22Rv1 (cell line): ENCODE results near the gene ANKS1A.

Source experiments
- H3K27ac ChIP-seq: fragments of 450-650 bp; 2 replicates; pipeline ENCODE4 v1.5.1; 2017
- ZFX ChIP-seq: fragments of 450-650 bp; IDR thresholded peaks from 2 replicates; pipeline ENCODE4 v1.6.1; 2017; ENCODE audit warnings: antibody characterized with exemption, borderline replicate concordance
- TF ChIP-seq, protein P1 (sequence below): fragments of 450-650 bp; IDR thresholded peaks from 2 replicates; pipeline ENCODE4 v1.5.1; 2017; ENCODE audit warnings: mild to moderate bottlenecking

The ANKS1A gene

DNA sequence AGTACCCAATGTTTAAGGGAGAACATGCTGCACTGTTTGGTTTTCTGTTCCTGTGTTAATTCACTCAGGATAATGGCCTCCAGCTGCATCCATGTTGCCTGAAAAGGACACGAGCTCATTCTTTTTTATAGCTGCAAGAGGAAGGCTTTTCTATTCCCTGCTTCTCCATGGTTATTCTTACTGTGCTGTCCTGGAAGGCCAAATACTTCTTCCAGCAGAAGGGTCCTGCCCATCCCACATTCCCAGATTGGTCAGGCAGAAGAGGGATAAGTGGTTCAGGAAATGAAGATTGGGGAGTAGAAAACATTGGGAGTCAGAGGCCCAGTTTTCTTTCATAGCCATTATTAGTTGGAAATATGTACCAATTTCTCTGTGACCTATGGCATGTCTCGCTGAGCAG is 129.7 kb downstream of the ANKS1A start:
- TF ChIP-seq, protein P1, sequence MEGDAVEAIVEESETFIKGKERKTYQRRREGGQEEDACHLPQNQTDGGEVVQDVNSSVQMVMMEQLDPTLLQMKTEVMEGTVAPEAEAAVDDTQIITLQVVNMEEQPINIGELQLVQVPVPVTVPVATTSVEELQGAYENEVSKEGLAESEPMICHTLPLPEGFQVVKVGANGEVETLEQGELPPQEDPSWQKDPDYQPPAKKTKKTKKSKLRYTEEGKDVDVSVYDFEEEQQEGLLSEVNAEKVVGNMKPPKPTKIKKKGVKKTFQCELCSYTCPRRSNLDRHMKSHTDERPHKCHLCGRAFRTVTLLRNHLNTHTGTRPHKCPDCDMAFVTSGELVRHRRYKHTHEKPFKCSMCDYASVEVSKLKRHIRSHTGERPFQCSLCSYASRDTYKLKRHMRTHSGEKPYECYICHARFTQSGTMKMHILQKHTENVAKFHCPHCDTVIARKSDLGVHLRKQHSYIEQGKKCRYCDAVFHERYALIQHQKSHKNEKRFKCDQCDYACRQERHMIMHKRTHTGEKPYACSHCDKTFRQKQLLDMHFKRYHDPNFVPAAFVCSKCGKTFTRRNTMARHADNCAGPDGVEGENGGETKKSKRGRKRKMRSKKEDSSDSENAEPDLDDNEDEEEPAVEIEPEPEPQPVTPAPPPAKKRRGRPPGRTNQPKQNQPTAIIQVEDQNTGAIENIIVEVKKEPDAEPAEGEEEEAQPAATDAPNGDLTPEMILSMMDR = no peak
- no peak for TF ChIP-seq ZFX
- H3K27ac ChIP-seq = no peak overlapping the region

DNA sequence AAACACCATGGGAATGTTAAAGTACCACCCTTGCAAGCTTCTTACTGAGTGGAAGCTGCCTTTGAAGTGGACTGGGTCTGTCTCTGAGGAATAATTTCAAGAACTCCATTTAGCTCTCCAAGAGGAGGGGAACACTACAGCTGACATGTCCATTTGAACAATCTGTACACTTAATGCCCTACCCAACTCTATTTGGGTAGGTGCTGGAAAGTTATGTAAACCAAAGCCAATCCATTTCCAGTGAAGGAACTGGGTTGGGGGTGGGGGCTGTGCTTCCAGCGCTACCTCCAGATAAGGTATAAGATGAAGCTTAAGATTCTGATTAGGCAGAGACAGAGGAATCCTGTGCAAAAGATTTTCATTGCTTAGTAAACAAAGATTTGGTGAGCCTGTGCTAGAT is 130.1 kb downstream of the ANKS1A start:
- TF ChIP-seq, protein P1 = no peak
- TF ChIP-seq ZFX = no peak

DNA sequence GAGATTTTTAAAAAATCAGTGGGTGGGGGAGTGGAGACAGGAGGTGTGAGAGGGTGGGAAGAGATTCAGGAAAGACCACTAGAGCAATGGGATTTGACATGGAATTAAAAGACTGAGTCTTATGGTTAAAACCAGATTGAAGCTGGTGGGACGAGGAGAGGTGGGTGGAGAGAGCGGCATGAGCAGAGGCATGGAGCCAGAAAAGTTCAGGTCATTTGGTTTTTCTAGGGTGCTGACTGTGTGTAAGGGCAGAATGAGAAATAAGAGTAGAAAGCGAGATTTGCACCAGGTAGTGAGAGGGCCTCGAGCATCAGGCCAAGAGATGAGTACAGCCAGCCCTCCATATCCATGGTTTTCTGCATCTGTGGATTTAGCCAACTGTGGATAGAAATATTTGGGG is 130.8 kb downstream of the ANKS1A start:
- H3K27ac ChIP-seq = no peak overlapping the region
- no peak for TF ChIP-seq ZFX
- TF ChIP-seq, protein P1 = no peak

More for the DNA sequence above, 130.1 kb downstream of the ANKS1A start:
- H3K27ac ChIP-seq = no peak overlapping the region

DNA sequence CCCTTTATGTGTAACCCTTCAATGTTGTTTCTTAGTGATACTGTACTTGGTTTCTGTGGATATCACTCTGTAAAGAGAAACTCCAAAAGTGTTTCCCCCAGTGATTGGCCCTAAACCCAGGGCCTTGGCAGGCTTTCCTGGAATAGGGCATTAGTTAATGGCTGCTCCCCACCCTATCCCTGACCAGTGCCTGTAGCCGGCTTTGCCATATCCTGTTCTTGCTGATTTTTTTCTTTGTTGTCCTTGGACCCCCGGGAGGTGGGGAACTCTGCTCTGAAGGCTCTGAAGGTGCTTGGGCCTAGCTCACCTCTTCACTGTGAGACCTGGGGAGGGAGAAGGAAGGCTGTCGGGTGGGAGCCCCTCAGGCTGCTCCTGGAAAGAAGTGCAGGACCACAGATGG is 131.9 kb downstream of the ANKS1A start:
- TF ChIP-seq, protein P1 = no peak
- no peak for TF ChIP-seq ZFX
- no peak overlapping the region for H3K27ac ChIP-seq

DNA sequence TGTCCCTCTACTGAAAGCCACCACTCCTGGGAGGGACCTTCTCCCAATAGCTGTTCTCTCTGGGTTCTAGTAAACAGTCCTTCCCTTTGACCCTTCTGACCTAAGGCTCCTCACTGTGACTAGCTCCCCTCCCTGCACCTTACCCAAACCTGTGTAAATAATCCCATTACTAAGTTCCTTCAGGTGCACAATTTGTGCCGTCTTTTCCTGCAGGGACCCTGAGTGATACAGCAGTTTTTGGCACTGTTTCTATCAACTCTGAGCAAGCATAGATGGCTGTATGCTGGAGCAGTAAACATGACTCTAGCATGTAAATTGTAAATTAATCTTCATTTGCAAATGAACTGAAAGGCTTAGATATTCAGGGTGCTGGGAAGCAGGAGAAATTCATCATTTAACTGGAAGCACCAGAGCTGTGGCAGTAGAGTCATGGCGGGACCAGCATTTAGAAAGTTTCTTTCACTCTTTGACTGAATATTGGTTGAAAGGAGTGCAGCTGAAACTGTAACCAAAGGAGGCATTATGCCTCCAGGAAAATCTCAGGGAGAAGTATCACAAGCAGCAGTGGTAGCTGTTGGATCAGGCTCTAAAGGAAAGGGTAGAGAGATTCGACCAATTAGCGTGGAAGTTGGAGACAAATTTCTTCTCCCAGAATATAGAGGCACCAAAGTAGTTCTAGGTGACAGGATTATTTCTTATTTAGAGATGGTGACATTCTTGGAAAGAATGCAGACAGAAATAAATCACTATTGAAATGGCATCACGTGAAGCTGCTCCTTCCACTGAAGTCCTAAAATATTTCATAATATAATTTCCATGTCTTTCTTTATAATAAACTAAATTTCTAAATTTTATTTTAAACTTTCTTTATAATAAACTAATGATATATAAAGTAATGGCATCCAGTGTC is 134.3 kb downstream of the ANKS1A start:
- TF ChIP-seq ZFX = no peak
- TF ChIP-seq, protein P1 = no peak
- H3K27ac ChIP-seq = no peak overlapping the region

DNA sequence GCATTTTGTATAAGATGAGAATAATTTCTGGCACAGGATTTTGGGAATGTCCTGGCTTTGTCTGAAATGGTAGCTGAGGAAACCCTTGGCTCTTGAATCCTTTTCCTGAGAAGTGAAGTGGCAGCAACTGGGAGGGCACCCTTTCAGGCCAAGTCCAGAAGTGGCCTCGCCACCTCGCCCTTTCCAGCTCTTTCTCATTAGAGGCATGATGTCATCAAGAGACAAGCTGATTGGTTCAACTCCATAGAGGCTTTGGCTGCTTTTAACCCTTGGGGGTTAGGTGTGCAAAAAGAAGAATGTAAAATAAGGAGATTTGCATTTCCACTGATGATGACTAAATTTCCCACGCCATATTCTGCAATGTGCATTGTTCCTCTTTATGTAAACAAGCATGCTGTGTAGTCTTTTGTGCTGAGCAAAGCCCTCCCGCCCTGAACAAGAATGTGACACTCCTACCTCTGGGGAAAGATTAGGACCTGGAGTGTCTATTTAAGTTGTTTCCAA is 135.5 kb downstream of the ANKS1A start:
- TF ChIP-seq, protein P1 = no peak
- TF ChIP-seq ZFX = no peak
- peak overlapping the region; percentile 34 for H3K27ac ChIP-seq
